PFSK-1 (cell line): ENCODE results near the gene SLC24A3.

Source experiments
- POLR2AphosphoS5 ChIP-seq: IDR thresholded peaks from 2 replicates; pipeline ENCODE4 v1.6.1; 2012; ENCODE audit warnings: low read depth, mild to moderate bottlenecking, control low read depth, low read length, moderate library complexity
- SIN3A ChIP-seq: IDR thresholded peaks from 2 replicates; pipeline ENCODE4 v1.6.1; 2012; ENCODE audit warnings: mild to moderate bottlenecking, low read length, moderate library complexity, borderline replicate concordance; ENCODE audit not compliant: insufficient read depth
- TAF1 ChIP-seq: IDR thresholded peaks from 2 replicates; pipeline ENCODE4 v1.6.1; 2012; ENCODE audit warnings: low read length, control low read depth, borderline replicate concordance; ENCODE audit not compliant: insufficient read depth
- TF ChIP-seq, protein P1 (sequence below), 2 experiments: IDR thresholded peaks; 2 replicates each; pipeline versions ENCODE4 v1.6.1 to v1.8.0; 2011 to 2012; ENCODE audit warnings: low read depth in 2 of 2, low read length in 2 of 2, control low read depth in 1 of 2, inconsistent platforms in 1 of 2, mild to moderate bottlenecking in 1 of 2, moderate library complexity in 1 of 2; ENCODE audit not compliant: insufficient read depth in 1 of 2

DNA sequence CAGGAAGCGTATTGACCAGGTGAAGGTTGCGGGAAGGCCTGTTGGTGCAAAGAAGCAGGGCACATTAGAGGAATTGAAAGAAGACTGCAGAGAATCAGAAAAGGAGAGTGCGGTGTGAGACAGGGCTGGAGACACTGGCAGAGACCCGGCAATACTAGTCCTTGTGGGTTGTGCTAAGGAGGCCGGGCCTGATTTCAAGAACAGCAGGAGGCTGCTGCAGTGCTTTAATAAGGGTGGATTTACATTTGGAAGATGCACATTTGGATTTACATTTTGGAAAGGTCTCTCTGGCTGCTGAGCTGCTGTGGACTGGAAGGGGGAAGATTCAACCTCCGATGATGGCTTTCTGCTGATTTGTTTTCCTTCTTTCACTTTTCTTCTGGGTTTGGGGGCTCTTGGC, 167.8 kb downstream of the SLC24A3 start:
- TF ChIP-seq, protein P1, sequence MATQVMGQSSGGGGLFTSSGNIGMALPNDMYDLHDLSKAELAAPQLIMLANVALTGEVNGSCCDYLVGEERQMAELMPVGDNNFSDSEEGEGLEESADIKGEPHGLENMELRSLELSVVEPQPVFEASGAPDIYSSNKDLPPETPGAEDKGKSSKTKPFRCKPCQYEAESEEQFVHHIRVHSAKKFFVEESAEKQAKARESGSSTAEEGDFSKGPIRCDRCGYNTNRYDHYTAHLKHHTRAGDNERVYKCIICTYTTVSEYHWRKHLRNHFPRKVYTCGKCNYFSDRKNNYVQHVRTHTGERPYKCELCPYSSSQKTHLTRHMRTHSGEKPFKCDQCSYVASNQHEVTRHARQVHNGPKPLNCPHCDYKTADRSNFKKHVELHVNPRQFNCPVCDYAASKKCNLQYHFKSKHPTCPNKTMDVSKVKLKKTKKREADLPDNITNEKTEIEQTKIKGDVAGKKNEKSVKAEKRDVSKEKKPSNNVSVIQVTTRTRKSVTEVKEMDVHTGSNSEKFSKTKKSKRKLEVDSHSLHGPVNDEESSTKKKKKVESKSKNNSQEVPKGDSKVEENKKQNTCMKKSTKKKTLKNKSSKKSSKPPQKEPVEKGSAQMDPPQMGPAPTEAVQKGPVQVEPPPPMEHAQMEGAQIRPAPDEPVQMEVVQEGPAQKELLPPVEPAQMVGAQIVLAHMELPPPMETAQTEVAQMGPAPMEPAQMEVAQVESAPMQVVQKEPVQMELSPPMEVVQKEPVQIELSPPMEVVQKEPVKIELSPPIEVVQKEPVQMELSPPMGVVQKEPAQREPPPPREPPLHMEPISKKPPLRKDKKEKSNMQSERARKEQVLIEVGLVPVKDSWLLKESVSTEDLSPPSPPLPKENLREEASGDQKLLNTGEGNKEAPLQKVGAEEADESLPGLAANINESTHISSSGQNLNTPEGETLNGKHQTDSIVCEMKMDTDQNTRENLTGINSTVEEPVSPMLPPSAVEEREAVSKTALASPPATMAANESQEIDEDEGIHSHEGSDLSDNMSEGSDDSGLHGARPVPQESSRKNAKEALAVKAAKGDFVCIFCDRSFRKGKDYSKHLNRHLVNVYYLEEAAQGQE (IDR thresholded peaks at IDR 0.05; ENCODE audit: insufficient read depth in 1 of 2, low read depth in 2 of 2, low read length in 2 of 2), result no peak
- TF ChIP-seq POLR2AphosphoS5 (no peak), SIN3A (no peak), TAF1 (no peak)
